H1 (cell line): ENCODE results near the gene IL36B. TPM values are rescaled to one million over a fixed set of nuclear protein-coding genes. Genes with fewer than 3 reads are reported as not detected.

Experiments
- CTCF ChIA-PET: fragments of 300-600 bp; sonication (Branson Sonifier 250); formaldehyde crosslinking; loops from one replicate; lab custom pipeline; 2021; ENCODE audit not compliant: partially characterized antibody; lab: Charles Lee
- POLR2A ChIA-PET: fragments of 300-600 bp; sonication (Branson Sonifier 250); formaldehyde crosslinking; loops from one replicate; lab custom pipeline; 2021; ENCODE audit warnings: inconsistent platforms; ENCODE audit not compliant: partially characterized antibody; lab: Charles Lee
- DNase-seq, 2 experiments: peaks; one replicate each; pipeline versions ENCODE4 v3.0.0 to v3.0.0-alpha.2; 2010 to 2022; ENCODE audit warnings: low spot score in 2 of 2, low read depth in 1 of 2, mixed read lengths in 1 of 2
- FAIRE-seq: peaks from 2 replicates; lab custom pipeline; 2011; peaks lifted over from hg19 to GRCh38; lab: Jason Lieb, UNC
- H2AFZ ChIP-seq: 2 replicates; pipeline ENCODE4 v1.8.1; 2012; ENCODE audit warnings: low read length, inconsistent platforms
- H2AK5ac ChIP-seq: 2 replicates; pipeline ENCODE4 v1.6.1; 2013; ENCODE audit warnings: low read depth, low read length
- H2BK120ac ChIP-seq: replicated peaks from 2 replicates; pipeline ENCODE3; 2013; ENCODE audit warnings: low read depth, low read length, inconsistent platforms
- H2BK12ac ChIP-seq: 2 replicates; pipeline ENCODE4 v1.6.1; 2013; ENCODE audit warnings: low read depth, low read length
- H2BK15ac ChIP-seq: 2 replicates; pipeline ENCODE4 v1.6.1; 2013; ENCODE audit warnings: low read length
- H2BK20ac ChIP-seq: 2 replicates; pipeline ENCODE4 v1.6.1; 2013; ENCODE audit warnings: low read length
- H2BK5ac ChIP-seq: 2 replicates; pipeline ENCODE4 v1.6.1; 2013; ENCODE audit warnings: low read depth, low read length
- H3K14ac ChIP-seq: 2 replicates; pipeline ENCODE4 v1.6.1; 2013; ENCODE audit warnings: inconsistent platforms; ENCODE audit not compliant: insufficient read length
- H3K18ac ChIP-seq: 2 replicates; pipeline ENCODE4 v1.6.1; 2013; ENCODE audit warnings: low read length; ENCODE audit errors: extremely low read depth
- H3K23ac ChIP-seq: 2 replicates; pipeline ENCODE4 v1.6.1; 2013; ENCODE audit warnings: inconsistent platforms; ENCODE audit not compliant: insufficient read length
- H3K23me2 ChIP-seq: 2 replicates; pipeline ENCODE4 v1.6.1; 2013; ENCODE audit warnings: low read depth, low read length
- H3K27ac ChIP-seq: 2 replicates; pipeline ENCODE4 v1.6.1; 2011; ENCODE audit warnings: low read depth, low read length, inconsistent platforms
- H3K27me3 ChIP-seq, 4 experiments: replicated peaks in 1 of 4; 1 replicate in 1 of 4; 2 replicates in 3 of 4; pipeline versions ENCODE4 v1.6.1 to v1.8.1; 2011 to 2013; ENCODE audit warnings: low read length in 3 of 4, mild to moderate bottlenecking in 3 of 4, inconsistent platforms in 2 of 4, mixed read lengths in 2 of 4, moderate library complexity in 1 of 4; ENCODE audit not compliant: control insufficient read depth in 3 of 4, insufficient read depth in 3 of 4; ENCODE audit errors: extremely low read depth in 1 of 4
- H3K36me3 ChIP-seq, 4 experiments: 2 replicates each; pipeline versions ENCODE4 v1.6.1 to v1.8.1; 2011 to 2013; ENCODE audit warnings: mild to moderate bottlenecking in 4 of 4, low read length in 3 of 4, moderate library complexity in 2 of 4, control low read depth in 1 of 4, inconsistent platforms in 1 of 4; ENCODE audit not compliant: insufficient read depth in 4 of 4, control insufficient read depth in 2 of 4
- H3K4ac ChIP-seq: replicated peaks from 2 replicates; pipeline ENCODE3; 2013; ENCODE audit warnings: low read length, low read depth, mixed read lengths, inconsistent platforms; ENCODE audit not compliant: insufficient read length
- H3K4me1 ChIP-seq, 4 experiments: replicated peaks in 1 of 4; 1 replicate in 1 of 4; 2 replicates in 3 of 4; pipeline versions ENCODE4 v1.6.1 to v1.8.1; 2011 to 2013; ENCODE audit warnings: low read length in 3 of 4, inconsistent platforms in 2 of 4, mixed read lengths in 1 of 4; ENCODE audit not compliant: insufficient read depth in 4 of 4, control insufficient read depth in 3 of 4
- H3K4me2 ChIP-seq, 2 experiments: 2 replicates each; pipeline versions ENCODE4 v1.6.1 to v1.8.1; 2011 to 2013; ENCODE audit warnings: low read depth in 2 of 2, low read length in 2 of 2, control low read depth in 1 of 2, inconsistent platforms in 1 of 2, mild to moderate bottlenecking in 1 of 2; ENCODE audit not compliant: insufficient read depth in 1 of 2
- H3K4me3 ChIP-seq, 4 experiments: fragments of 200-600, 300-600 bp in 1 of 4; sonication (generic), shearing (Covaris generic), sonication (Bioruptor Twin) in 1 of 4; 2 replicates each; pipeline versions ENCODE4 v1.5.1 to v1.8.1; 2011 to 2016; ENCODE audit warnings: low read length in 4 of 4, low read depth in 3 of 4, control low read depth in 2 of 4, inconsistent platforms in 2 of 4, mild to moderate bottlenecking in 2 of 4, mixed read lengths in 1 of 4, moderate library complexity in 1 of 4; ENCODE audit not compliant: insufficient read depth in 2 of 4; ENCODE audit errors: extremely low read depth in 1 of 4
- H3K56ac ChIP-seq: replicated peaks from 2 replicates; pipeline ENCODE3; 2013; ENCODE audit warnings: low read depth, mild to moderate bottlenecking, mixed read lengths, low read length, inconsistent platforms; ENCODE audit not compliant: insufficient read length
- H3K79me1 ChIP-seq: 2 replicates; pipeline ENCODE4 v1.6.1; 2013; ENCODE audit warnings: low read depth, low read length, control low read depth
- H3K79me2 ChIP-seq, 2 experiments: 2 replicates each; pipeline versions ENCODE4 v1.6.1 to v1.8.1; 2012 to 2013; ENCODE audit warnings: low read length in 2 of 2, mild to moderate bottlenecking in 2 of 2, inconsistent platforms in 1 of 2; ENCODE audit not compliant: insufficient read depth in 2 of 2, control insufficient read depth in 1 of 2
- H3K9ac ChIP-seq, 4 experiments: replicated peaks in 1 of 4; 1 replicate in 1 of 4; 2 replicates in 3 of 4; pipeline versions ENCODE4 v1.6.1 to v1.8.1; 2011 to 2013; ENCODE audit warnings: low read depth in 3 of 4, low read length in 3 of 4, control low read depth in 2 of 4, mild to moderate bottlenecking in 2 of 4, moderate library complexity in 2 of 4, inconsistent platforms in 1 of 4; ENCODE audit errors: extremely low read depth in 1 of 4
- H3K9me3 ChIP-seq, 2 experiments: 2 replicates each; pipeline versions ENCODE4 v1.6.1 to v1.8.1; 2012 to 2013; ENCODE audit warnings: mild to moderate bottlenecking in 2 of 2, moderate library complexity in 2 of 2, control low read depth in 1 of 2, inconsistent platforms in 1 of 2, low read depth in 1 of 2, low read length in 1 of 2, mixed read lengths in 1 of 2; ENCODE audit not compliant: insufficient read depth in 2 of 2
- H4K20me1 ChIP-seq, 2 experiments: replicated peaks in 1 of 2; 2 replicates each; pipeline versions ENCODE3 to v1.8.1; 2011 to 2013; ENCODE audit warnings: inconsistent platforms in 2 of 2, low read length in 2 of 2, mild to moderate bottlenecking in 1 of 2; ENCODE audit not compliant: insufficient read depth in 2 of 2, control insufficient read depth in 1 of 2
- H4K5ac ChIP-seq: 2 replicates; pipeline ENCODE4 v1.6.1; 2013; ENCODE audit warnings: low read length, low read depth, mixed read lengths, inconsistent platforms; ENCODE audit not compliant: insufficient read length
- H4K8ac ChIP-seq: 2 replicates; pipeline ENCODE4 v1.8.0; 2013; ENCODE audit warnings: mild to moderate bottlenecking, moderate library complexity, low read length, inconsistent platforms; ENCODE audit not compliant: insufficient read depth; ENCODE audit errors: extremely low read depth
- H4K91ac ChIP-seq: replicated peaks from 2 replicates; pipeline ENCODE3; 2013; ENCODE audit warnings: low read length, mixed read lengths, inconsistent platforms; ENCODE audit not compliant: insufficient read length
- ATF3 ChIP-seq: IDR thresholded peaks from 2 replicates; pipeline ENCODE4 v1.6.1; 2011; ENCODE audit warnings: low read depth, mild to moderate bottlenecking, low read length; ENCODE audit not compliant: insufficient read depth
- CBX5 ChIP-seq: fragments of 300-800, 300-1000 bp; sonication (generic); IDR thresholded peaks from 2 replicates; pipeline ENCODE4 v1.7.1; 2016; ENCODE audit warnings: antibody characterized with exemption, low read length, low read depth
- EP300 ChIP-seq, 2 experiments: IDR thresholded peaks; 1 replicate in 1 of 2; 2 replicates in 1 of 2; pipeline ENCODE4 v1.6.1; 2011 to 2012; ENCODE audit warnings: low read depth in 2 of 2, low read length in 2 of 2, mild to moderate bottlenecking in 2 of 2, borderline replicate concordance in 1 of 2, inconsistent platforms in 1 of 2, moderate library complexity in 1 of 2
- GTF2F1 ChIP-seq: IDR thresholded peaks from 2 replicates; pipeline ENCODE4 v1.6.1; 2012; ENCODE audit warnings: low read depth, low read length, improper control_type of control experiment, borderline replicate concordance
- KDM4A ChIP-seq: IDR thresholded peaks from one replicate; pipeline ENCODE4 v1.7.1; 2012; ENCODE audit warnings: low read depth, mild to moderate bottlenecking, moderate library complexity, low read length, inconsistent platforms; ENCODE audit not compliant: severe bottlenecking
- KDM5A ChIP-seq: fragments of 200-600 bp; IDR thresholded peaks from 2 replicates; pipeline ENCODE4 v1.7.1; 2012; ENCODE audit warnings: mild to moderate bottlenecking, low read length, inconsistent platforms, mixed read lengths
- MAFK ChIP-seq: IDR thresholded peaks from 2 replicates; pipeline ENCODE4 v1.6.1; 2012; ENCODE audit warnings: low read depth, mild to moderate bottlenecking, improper control_type of control experiment, low read length
- POU5F1 ChIP-seq: IDR thresholded peaks from 2 replicates; pipeline ENCODE4 v1.6.1; 2011; ENCODE audit warnings: low read depth, mild to moderate bottlenecking, low read length, moderate library complexity
- RBBP5 ChIP-seq: IDR thresholded peaks from 2 replicates; pipeline ENCODE4 v1.7.1; 2012; ENCODE audit warnings: low read depth, mild to moderate bottlenecking, inconsistent platforms, low read length, moderate library complexity, borderline replicate concordance
- RFX5 ChIP-seq: IDR thresholded peaks from 2 replicates; pipeline ENCODE4 v1.6.1; 2011; ENCODE audit warnings: low read depth, low read length, improper control_type of control experiment, borderline replicate concordance
- WGBS, 2 experiments: shearing (Covaris generic) in 1 of 2; methylation state at CpG; one replicate each; pipeline versions ENCODE4 v1.1.6 to v1.1.7; 2013 to 2015; ENCODE audit warnings: low lambda C conversion rate in 2 of 2, mixed read lengths in 2 of 2, inconsistent platforms in 1 of 2, low coverage in 1 of 2, missing lambda C conversion rate in 1 of 2; ENCODE audit not compliant: insufficient replicate concordance in 2 of 2, insufficient coverage in 1 of 2, insufficient read length in 1 of 2; ENCODE audit errors: extremely low coverage in 1 of 2, missing lambda C conversion rate in 1 of 2; 5-methylcytosine and 5-hydroxymethylcytosine counted together
- polyA plus RNA-seq, 7 experiments: library from polyadenylated mRNA; depleted of rRNA in 3 of 7; stranded (reverse) in 5 of 7; unstranded in 2 of 7; fragments of >200 nt in 5 of 7; fragments of 200-250 nt in 2 of 7; gene quantifications; 1 replicate in 5 of 7; 2 replicates in 1 of 7; 4 replicates in 1 of 7; pipeline versions ENCODE4 v1.2.1 to v1.2.3, GENCODE V29; 2011 to 2013; ENCODE audit warnings: missing spikeins in 2 of 7, mixed read lengths in 2 of 7
- total RNA-seq: library from RNA; stranded (reverse); fragmentation: NEBNext Ultra II Directional; extraction: Animal tissue kit (Norgen Biotek cat#: 25700); gene quantifications from 2 replicates; pipeline ENCODE4 v1.2.1, GENCODE V29; 2021

Gene IL36B
- total and polyA plus RNA-seq, 2 of the 8 experiments (the other 6 are each of a cell fraction or from before 2014, with no cell fraction given), result not detected

- Histone ChIP-seq H3K18ac (no peak overlapping the region), H3K14ac (no peak overlapping the region), H3K27ac (no peak overlapping the region), H3K79me1 (no peaks in the 10 kb centered on the region), H2BK5ac (no peak overlapping the region), H2BK20ac (no peak overlapping the region), H3K36me3 (no peaks in the 10 kb centered on the region), H4K20me1 (no peaks in the 10 kb centered on the region), H2BK15ac (no peak overlapping the region), H3K79me2 (no peaks in the 10 kb centered on the region), H3K56ac (no peak overlapping the region), H3K9ac (no peak overlapping the region), H4K91ac (no peak overlapping the region), H3K27me3 (no peaks in the 10 kb centered on the region), H3K23ac (no peak overlapping the region), H3K23me2 (no peaks in the 10 kb centered on the region), H2AFZ (no peak overlapping the region), H4K8ac (no peak overlapping the region), H3K4ac (no peak overlapping the region), H3K4me1 (no peaks in the 10 kb centered on the region), H2BK12ac (no peak overlapping the region), H4K5ac (no peak overlapping the region), H2BK120ac (no peak overlapping the region), H3K4me3 (no peak overlapping the region), H3K9me3 (no peaks in the 10 kb centered on the region; a peak in 1 of 4 replicates), H2AK5ac (no peak overlapping the region), H3K4me2 (no peak overlapping the region)
- POLR2A ChIA-PET, result no interaction called here
- 66% methylated on average over 4 of the region's 4 CpGs; no CpG with 5 or more reads in 1 of the 2 experiments for WGBS, 2 experiments
- DNase-seq (no peak), FAIRE-seq (no peak)
- CTCF ChIA-PET, result interaction anchor here (0.6 to 2.1 kb wide), 3 partner anchors 11 to 64 kb away, joined by 3 to 15 read pairs (median 3); no protein-coding TSS in a partner anchor
- TF ChIP-seq EP300 (IDR thresholded peaks at IDR 0.05; ENCODE audit: borderline replicate concordance in 1 of 2, low read depth in 2 of 2, low read length in 2 of 2) (no peak), GTF2F1 (no peak), RFX5 (no peak), KDM4A (no peak), POU5F1 (no peak), CBX5 (no peak), RBBP5 (no peak), ATF3 (no peak), MAFK (no peak), KDM5A (no peak)
Measured at GRCh38 chr2:113091231-113091896, 38.7 kb upstream of the IL36B start.
